Naive B cell (primary cell): Measurements from ENCODE around the gene PUS1. TPM values are rescaled to one million over a fixed set of nuclear protein-coding genes. Genes with fewer than 3 reads are reported as not detected.

Experiments
- ATAC-seq, 2 donors: fragments of 150-1000 bp; cut with Tn5 transposase; 2 replicates each; pipeline ENCODE4 v1.10.0; 2021; ENCODE audit warnings: low read depth in 2 of 2, mild to moderate bottlenecking in 2 of 2, moderate library complexity in 2 of 2
- DNase-seq: peaks from one replicate; pipeline ENCODE4 v3.0.0; 2022
- H3K27ac Mint-ChIP-seq, 6 donors: one replicate each; pipeline ENCODE4 v1.8.0; 2020 to 2022; ENCODE audit warnings: mild to moderate bottlenecking in 6 of 6, mixed read lengths in 6 of 6, moderate library complexity in 5 of 6, inconsistent platforms in 2 of 6
- H3K27me3 Mint-ChIP-seq, 3 donors: one replicate each; pipeline ENCODE4 v1.8.0; 2021 to 2022; ENCODE audit warnings: mixed read lengths in 3 of 3, mild to moderate bottlenecking in 1 of 3
- H3K36me3 Mint-ChIP-seq, 2 donors: one replicate each; pipeline ENCODE4 v1.8.0; 2020 to 2022; ENCODE audit warnings: mixed read lengths in 2 of 2, inconsistent platforms in 1 of 2, mild to moderate bottlenecking in 1 of 2
- H3K4me1 Mint-ChIP-seq, 3 donors: one replicate each; pipeline ENCODE4 v1.8.0; 2020 to 2022; ENCODE audit warnings: mixed read lengths in 3 of 3, inconsistent platforms in 1 of 3, mild to moderate bottlenecking in 1 of 3, moderate library complexity in 1 of 3
- H3K4me3 Mint-ChIP-seq, 8 donors: one replicate each; pipeline ENCODE4 v1.8.0; 2020 to 2022; ENCODE audit warnings: mild to moderate bottlenecking in 8 of 8, mixed read lengths in 8 of 8, moderate library complexity in 8 of 8, inconsistent platforms in 2 of 8
- H3K9me3 Mint-ChIP-seq, 7 donors: one replicate each; pipeline ENCODE4 v1.8.0; 2020 to 2022; ENCODE audit warnings: mixed read lengths in 7 of 7, mild to moderate bottlenecking in 5 of 7, inconsistent platforms in 2 of 7, moderate library complexity in 1 of 7
- polyA plus RNA-seq, 6 donors: library from polyadenylated mRNA; unstranded; fragments of 300-500 nt; fragmentation: Illumina TruSeq; gene quantifications; one replicate each; pipeline ENCODE4 v1.2.3, GENCODE V29; 2021; ENCODE audit warnings: low read depth in 6 of 6

The PUS1 gene
- polyA plus RNA-seq, 6 donors from 2014 or later = 9.7 to 43.2 (median 22.5) TPM

- DNase-seq (peak; percentile 82), ATAC-seq (peak; percentile 85 to 88)
- H3K9me3 Mint-ChIP-seq = peaks cover 0 to 2% (median 0%) of the 10 kb centered on the region in 7 donors
- H3K4me1 Mint-ChIP-seq = peaks cover 24 to 40% (median 40%) of the 10 kb centered on the region in 3 donors
- H3K27me3 Mint-ChIP-seq = no peaks in the 10 kb centered on the region
- H3K36me3 Mint-ChIP-seq = no peaks in the 10 kb centered on the region
- peak overlapping the region in 7 of 8 donors; percentile 62 to 90 (median 69) for H3K4me3 Mint-ChIP-seq
- peak overlapping the region; percentile 67 to 94 (median 87) for H3K27ac Mint-ChIP-seq
These were observed 5.8 kb upstream of the PUS1 start for GRCh38 chr12:131923260-131923659.

GRCh38 chr12:131927110-131928079 is 1.7 kb upstream of the PUS1 start:
- peaks cover 0 to 2% of the 10 kb centered on the region in 2 donors for H3K36me3 Mint-ChIP-seq
- H3K9me3 Mint-ChIP-seq = peaks cover 0 to 2% (median 0%) of the 10 kb centered on the region in 7 donors
- peaks cover 35 to 56% (median 40%) of the 10 kb centered on the region in 3 donors for H3K4me1 Mint-ChIP-seq
- DNase-seq = no peak
- no peak for ATAC-seq
- H3K4me3 Mint-ChIP-seq = peak overlapping the region; percentile 85 to 99 (median 93)
- H3K27me3 Mint-ChIP-seq = no peaks in the 10 kb centered on the region
- H3K27ac Mint-ChIP-seq = peak overlapping the region in 5 of 6 donors; percentile 86 to 96 (median 93)

- no peaks in the 10 kb centered on the region for H3K27me3 Mint-ChIP-seq
- peak overlapping the region; percentile 86 to 96 (median 92) for H3K27ac Mint-ChIP-seq
- H3K9me3 Mint-ChIP-seq = peaks cover 0 to 2% (median 0%) of the 10 kb centered on the region in 7 donors
- peaks cover 0 to 7% of the 10 kb centered on the region in 2 donors for H3K36me3 Mint-ChIP-seq
- DNase-seq (no peak), ATAC-seq (no peak)
- peak overlapping the region; percentile 85 to 99 (median 93) for H3K4me3 Mint-ChIP-seq
- peaks cover 32 to 50% (median 37%) of the 10 kb centered on the region in 3 donors for H3K4me1 Mint-ChIP-seq
These were observed 881 bp upstream of the PUS1 start for GRCh38 chr12:131928080-131928710.

DNA sequence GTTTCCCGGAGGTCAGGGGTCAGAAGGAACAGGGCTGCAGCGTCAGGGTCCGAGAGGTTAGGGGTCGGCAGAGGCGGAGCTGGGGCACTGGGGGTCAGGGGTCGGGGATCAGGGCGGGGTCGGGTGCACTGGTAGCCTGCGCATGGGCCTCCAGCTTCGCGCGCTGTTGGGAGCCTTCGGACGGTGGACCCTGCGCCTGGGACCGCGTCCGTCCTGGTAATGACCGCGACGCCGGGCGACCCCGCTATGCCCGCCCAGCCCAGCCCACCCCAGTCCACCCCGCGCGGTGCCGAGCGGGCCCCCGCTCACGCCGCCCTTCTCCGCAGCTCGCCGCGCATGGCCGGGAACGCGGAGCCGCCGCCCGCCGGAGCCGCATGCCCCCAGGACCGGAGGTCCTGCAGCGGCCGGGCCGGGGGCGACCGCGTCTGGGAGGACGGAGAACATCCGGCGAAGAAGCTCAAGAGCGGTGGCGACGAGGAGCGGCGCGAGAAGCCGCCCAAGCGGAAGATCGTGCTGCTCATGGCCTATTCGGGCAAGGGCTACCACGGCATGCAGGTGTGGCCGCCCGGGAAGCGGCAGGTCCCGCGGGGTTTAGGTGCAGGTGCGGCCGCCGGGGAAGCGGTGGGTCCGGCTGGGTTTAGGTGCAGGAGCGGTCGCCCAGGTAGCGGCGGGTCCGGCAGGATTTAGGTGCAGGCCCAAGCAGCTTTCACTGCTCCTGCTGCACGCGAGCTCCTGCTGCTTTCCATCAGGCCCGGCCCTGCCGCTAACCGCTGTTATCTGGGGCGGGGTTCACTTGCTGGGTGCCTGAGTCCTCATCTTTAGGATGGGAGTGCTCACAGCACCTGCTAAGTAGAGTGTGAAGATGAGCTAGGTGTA is 743 bp downstream of the PUS1 start:
- peak overlapping the region; percentile 89 to 99 (median 96) for H3K4me3 Mint-ChIP-seq
- ATAC-seq (no peak), DNase-seq (peak; percentile 39)
- H3K27me3 Mint-ChIP-seq = no peaks in the 10 kb centered on the region
- peaks cover 28 to 34% (median 30%) of the 10 kb centered on the region in 3 donors for H3K4me1 Mint-ChIP-seq
- H3K27ac Mint-ChIP-seq = peak overlapping the region in 5 of 6 donors; percentile 76 to 96 (median 92)
- H3K9me3 Mint-ChIP-seq = peaks cover 0 to under 1% (median 0%) of the 10 kb centered on the region in 7 donors
- H3K36me3 Mint-ChIP-seq = peaks cover 0 to 17% of the 10 kb centered on the region in 2 donors

DNA sequence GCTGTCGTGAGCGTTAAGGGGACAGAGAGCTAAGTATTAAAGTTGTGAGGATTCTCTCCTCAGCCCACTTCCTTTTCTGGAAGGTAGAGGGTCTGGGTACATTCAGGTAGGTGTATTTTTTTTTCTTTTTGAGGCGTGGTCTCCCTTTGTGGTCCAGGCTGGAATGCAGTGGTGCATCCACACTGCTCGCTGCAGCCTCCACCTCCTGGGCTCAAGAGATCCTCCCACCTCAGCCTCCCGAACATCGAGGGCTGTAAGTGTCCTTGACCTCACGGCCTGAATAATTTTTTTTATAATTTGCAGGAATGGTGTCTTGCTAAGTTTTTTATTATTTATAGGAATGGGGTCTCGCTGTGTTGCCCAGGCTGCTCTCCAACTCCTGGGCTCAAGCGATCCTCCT is 1.4 kb downstream of the PUS1 start:
- no peaks in the 10 kb centered on the region for H3K27me3 Mint-ChIP-seq
- peak overlapping the region in 4 of 6 donors; percentile 51 to 89 (median 82) for H3K27ac Mint-ChIP-seq
- no peaks in the 10 kb centered on the region for H3K9me3 Mint-ChIP-seq
- ATAC-seq (no peak), DNase-seq (no peak)
- H3K4me1 Mint-ChIP-seq = peaks cover 25 to 30% (median 27%) of the 10 kb centered on the region in 3 donors
- H3K36me3 Mint-ChIP-seq = peaks cover 0 to 17% of the 10 kb centered on the region in 2 donors
- H3K4me3 Mint-ChIP-seq = peak overlapping the region; percentile 82 to 99 (median 88)

GRCh38 chr12:131933387-131933786 is 4.3 kb downstream of the PUS1 start:
- DNase-seq (no peak), ATAC-seq (no peak)
- Mint-ChIP-seq H3K36me3 (peaks cover 0 to 17% of the 10 kb centered on the region in 2 donors), H3K9me3 (no peaks in the 10 kb centered on the region), H3K27ac (peak overlapping the region in 1 of 6 donors; percentile 1), H3K4me3 (peak overlapping the region in 1 of 8 donors; percentile 36), H3K27me3 (no peaks in the 10 kb centered on the region), H3K4me1 (peaks cover 18 to 23% (median 21%) of the 10 kb centered on the region in 3 donors)

DNA sequence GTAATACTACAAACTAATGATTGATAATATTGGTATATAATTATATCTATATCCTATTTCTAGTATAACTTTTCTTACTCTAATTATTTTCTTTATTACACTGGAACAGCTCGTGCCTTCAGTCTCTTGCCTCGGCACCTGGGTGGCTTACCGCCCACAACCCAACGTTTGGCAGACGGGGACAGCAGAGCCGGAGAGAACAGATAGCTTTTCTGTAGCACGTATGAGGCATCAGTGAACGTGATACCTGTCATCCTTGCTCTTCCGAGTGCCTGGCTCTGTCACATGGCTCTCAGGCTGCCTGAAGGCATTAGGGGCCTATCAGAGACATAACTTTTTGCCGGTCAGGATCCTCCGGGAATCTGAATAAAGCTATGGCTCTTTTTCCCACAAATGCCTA is 5.5 kb downstream of the PUS1 start:
- Mint-ChIP-seq H3K4me3 (no peak overlapping the region), H3K27me3 (no peaks in the 10 kb centered on the region), H3K4me1 (peaks cover 17 to 21% (median 18%) of the 10 kb centered on the region in 3 donors), H3K36me3 (peaks cover 0 to 17% of the 10 kb centered on the region in 2 donors), H3K27ac (no peak overlapping the region), H3K9me3 (no peaks in the 10 kb centered on the region)
- ATAC-seq (no peak), DNase-seq (no peak)

GRCh38 chr12:131938082-131938481 is 9.0 kb downstream of the PUS1 start:
- H3K9me3 Mint-ChIP-seq = no peaks in the 10 kb centered on the region
- DNase-seq (no peak), ATAC-seq (no peak)
- peaks cover 3 to 15% (median 3%) of the 10 kb centered on the region in 3 donors for H3K4me1 Mint-ChIP-seq
- no peaks in the 10 kb centered on the region for H3K27me3 Mint-ChIP-seq
- H3K36me3 Mint-ChIP-seq = peaks cover 0 to 10% of the 10 kb centered on the region in 2 donors
- peak overlapping the region in 1 of 8 donors; percentile 38 for H3K4me3 Mint-ChIP-seq
- H3K27ac Mint-ChIP-seq = peak overlapping the region in 3 of 6 donors; percentile 15 to 82 (median 26)

DNA sequence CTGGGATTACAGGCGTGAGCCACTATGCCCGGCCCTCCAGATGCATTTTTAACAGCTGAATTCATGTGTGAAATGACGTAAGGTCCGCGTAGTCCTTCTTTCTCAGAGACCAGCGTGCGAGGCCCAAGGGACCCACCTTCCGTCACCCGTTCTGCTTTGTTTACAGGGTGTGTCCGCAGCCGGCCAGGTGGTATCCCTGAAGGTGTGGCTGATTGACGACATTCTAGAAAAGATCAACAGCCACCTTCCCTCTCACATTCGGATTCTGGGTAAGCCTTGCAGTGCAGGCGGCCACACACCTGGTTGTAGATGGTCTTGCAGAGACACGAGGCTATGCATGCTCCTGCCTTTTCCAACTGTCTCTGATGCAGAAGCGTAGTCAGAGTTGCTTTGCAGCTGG is 9.9 kb downstream of the PUS1 start:
- Mint-ChIP-seq H3K27me3 (no peaks in the 10 kb centered on the region), H3K36me3 (peaks cover 0 to 2% of the 10 kb centered on the region in 2 donors), H3K27ac (peak overlapping the region in 1 of 6 donors; percentile 12), H3K9me3 (no peaks in the 10 kb centered on the region), H3K4me3 (no peak overlapping the region), H3K4me1 (peaks cover 3 to 8% (median 3%) of the 10 kb centered on the region in 3 donors)
- DNase-seq = no peak
- no peak for ATAC-seq

DNA sequence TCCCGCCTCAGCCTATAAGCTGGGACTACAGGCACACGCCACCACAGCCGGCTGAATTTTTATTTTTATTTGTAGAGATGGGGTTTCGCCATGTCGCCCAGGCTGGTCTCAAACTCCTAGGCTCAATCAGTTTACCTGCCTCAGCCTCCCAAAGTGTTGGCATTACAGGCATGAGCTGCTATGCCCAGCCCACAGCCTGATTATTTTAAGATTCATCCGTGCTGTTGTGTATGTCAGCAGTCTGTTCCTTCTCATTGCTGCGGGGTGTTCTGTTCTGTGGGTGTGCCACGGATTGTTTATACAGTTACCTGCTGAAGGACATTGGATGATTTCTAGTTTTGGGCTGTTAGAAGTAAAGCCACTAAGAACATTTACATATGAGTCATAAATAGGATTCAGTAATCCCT is 11.1 kb downstream of the PUS1 start:
- no peak overlapping the region for H3K4me3 Mint-ChIP-seq
- H3K27ac Mint-ChIP-seq = no peak overlapping the region
- DNase-seq (no peak), ATAC-seq (no peak)
- H3K9me3 Mint-ChIP-seq = no peaks in the 10 kb centered on the region
- H3K27me3 Mint-ChIP-seq = no peaks in the 10 kb centered on the region
- peaks cover 3 to 10% (median 6%) of the 10 kb centered on the region in 3 donors for H3K4me1 Mint-ChIP-seq
- peaks cover 0 to 4% of the 10 kb centered on the region in 2 donors for H3K36me3 Mint-ChIP-seq

GRCh38 chr12:131941116-131941986 is 12.3 kb downstream of the PUS1 start:
- no peak overlapping the region for H3K4me3 Mint-ChIP-seq
- ATAC-seq (no peak), DNase-seq (no peak)
- H3K9me3 Mint-ChIP-seq = no peaks in the 10 kb centered on the region
- peaks cover 3 to 11% (median 7%) of the 10 kb centered on the region in 3 donors for H3K4me1 Mint-ChIP-seq
- H3K27ac Mint-ChIP-seq = no peak overlapping the region
- H3K27me3 Mint-ChIP-seq = no peaks in the 10 kb centered on the region
- H3K36me3 Mint-ChIP-seq = peaks cover 0 to 6% of the 10 kb centered on the region in 2 donors

- no peaks in the 10 kb centered on the region for H3K9me3 Mint-ChIP-seq
- no peaks in the 10 kb centered on the region for H3K27me3 Mint-ChIP-seq
- no peak overlapping the region for H3K4me3 Mint-ChIP-seq
- DNase-seq (no peak), ATAC-seq (no peak)
- H3K27ac Mint-ChIP-seq = no peak overlapping the region
- peaks cover 3 to 11% (median 7%) of the 10 kb centered on the region in 3 donors for H3K4me1 Mint-ChIP-seq
- peaks cover 0 to 6% of the 10 kb centered on the region in 2 donors for H3K36me3 Mint-ChIP-seq
These were observed 12.9 kb downstream of the PUS1 start for GRCh38 chr12:131941987-131942341.
